IPS-20b (cell line): ENCODE measurements around the gene PHC2.

Source experiments
- H3K27ac ChIP-seq: one replicate; pipeline ENCODE4 v1.5.1; 2013; ENCODE audit warnings: low read length
- H3K27me3 ChIP-seq: 2 replicates; pipeline ENCODE4 v1.6.1; 2013; ENCODE audit warnings: mild to moderate bottlenecking, low read length, inconsistent platforms; ENCODE audit not compliant: insufficient read depth
- H3K36me3 ChIP-seq: 2 replicates; pipeline ENCODE4 v1.6.1; 2013; ENCODE audit warnings: low read depth, mild to moderate bottlenecking, inconsistent platforms, low read length, moderate library complexity; ENCODE audit not compliant: insufficient read depth
- H3K4me1 ChIP-seq: 2 replicates; pipeline ENCODE4 v1.6.1; 2013; ENCODE audit warnings: mild to moderate bottlenecking, control low read depth, inconsistent platforms, low read length, moderate library complexity; ENCODE audit not compliant: insufficient read depth
- H3K4me3 ChIP-seq: 2 replicates; pipeline ENCODE4 v1.5.1; 2013; ENCODE audit warnings: mild to moderate bottlenecking, low read length, inconsistent platforms
- H3K9ac ChIP-seq: 2 replicates; pipeline ENCODE4 v1.6.1; 2013; ENCODE audit warnings: low read depth, mild to moderate bottlenecking, inconsistent platforms, low read length, moderate library complexity
- H3K9me3 ChIP-seq: 2 replicates; pipeline ENCODE4 v1.6.1; 2013; ENCODE audit warnings: mild to moderate bottlenecking, low read depth, low read length, inconsistent platforms; ENCODE audit not compliant: insufficient read depth

The PHC2 gene

GRCh38 chr1:33342041-33342723 is 88.7 kb downstream of the PHC2 start:
- Histone ChIP-seq H3K4me1 (peaks cover 69% of the 10 kb centered on the region), H3K27me3 (peaks cover 81% of the 10 kb centered on the region), H3K36me3 (no peaks in the 10 kb centered on the region), H3K9me3 (no peaks in the 10 kb centered on the region), H3K9ac (peak overlapping the region; percentile 41; the same call in 1 of the 2 replicates), H3K4me3 (peak overlapping the region; percentile 21; the same call in 1 of the 2 replicates), H3K27ac (no peak overlapping the region)

DNA sequence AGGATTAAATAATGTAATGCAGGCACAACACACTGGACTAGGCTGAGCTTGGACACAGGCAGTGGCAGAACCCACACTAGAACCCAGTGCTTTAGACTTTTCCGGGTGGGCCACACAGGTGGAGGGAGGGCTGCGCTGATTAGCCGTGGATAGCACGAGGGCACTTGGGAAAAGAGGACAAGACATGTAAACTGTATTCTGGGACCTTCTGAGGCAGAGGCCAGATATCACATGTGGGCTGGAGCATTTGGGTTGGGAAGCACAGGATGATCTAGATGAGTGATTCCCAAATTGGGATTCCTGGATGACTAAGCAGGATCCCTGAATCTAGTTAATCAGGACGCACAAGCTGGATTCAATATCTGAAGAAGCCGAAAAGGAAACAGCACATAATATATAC is 89.7 kb downstream of the PHC2 start:
- H3K36me3 ChIP-seq: no peaks in the 10 kb centered on the region
- H3K9me3 ChIP-seq: no peaks in the 10 kb centered on the region
- peak overlapping the region; percentile 21; the same call in 1 of the 2 replicates for H3K4me3 ChIP-seq
- H3K27ac ChIP-seq: no peak overlapping the region
- H3K4me1 ChIP-seq: peaks cover 61% of the 10 kb centered on the region
- peak overlapping the region; percentile 38; the same call in 1 of the 2 replicates for H3K9ac ChIP-seq
- H3K27me3 ChIP-seq: peaks cover 80% of the 10 kb centered on the region

- Histone ChIP-seq H3K27ac (no peak overlapping the region), H3K36me3 (no peaks in the 10 kb centered on the region), H3K9ac (peak overlapping the region; percentile 64; the same call in 1 of the 2 replicates), H3K27me3 (peaks cover 62% of the 10 kb centered on the region), H3K4me3 (no peak overlapping the region), H3K9me3 (no peaks in the 10 kb centered on the region), H3K4me1 (peaks cover 53% of the 10 kb centered on the region)
Observed at GRCh38 chr1:33339413-33339812, 91.5 kb downstream of the PHC2 start.

GRCh38 chr1:33338440-33339211 is 92.3 kb downstream of the PHC2 start:
- no peaks in the 10 kb centered on the region for H3K36me3 ChIP-seq
- H3K27ac ChIP-seq: peak overlapping the region; percentile 29
- H3K27me3 ChIP-seq: peaks cover 55% of the 10 kb centered on the region
- peaks cover 53% of the 10 kb centered on the region for H3K4me1 ChIP-seq
- no peaks in the 10 kb centered on the region for H3K9me3 ChIP-seq
- peak overlapping the region; percentile 64; the same call in 1 of the 2 replicates for H3K9ac ChIP-seq
- peak overlapping the region; percentile 30; the same call in 1 of the 2 replicates for H3K4me3 ChIP-seq

GRCh38 chr1:33338048-33338439 is 92.9 kb downstream of the PHC2 start:
- H3K9me3 ChIP-seq: no peaks in the 10 kb centered on the region
- H3K36me3 ChIP-seq: no peaks in the 10 kb centered on the region
- peaks cover 55% of the 10 kb centered on the region for H3K27me3 ChIP-seq
- H3K4me1 ChIP-seq: peaks cover 53% of the 10 kb centered on the region
- no peak overlapping the region for H3K27ac ChIP-seq
- H3K9ac ChIP-seq: peak overlapping the region; percentile 64; the same call in 1 of the 2 replicates
- peak overlapping the region; percentile 30; the same call in 1 of the 2 replicates for H3K4me3 ChIP-seq

- Histone ChIP-seq H3K36me3 (peaks cover 4% of the 10 kb centered on the region), H3K27ac (no peak overlapping the region), H3K9ac (no peak overlapping the region), H3K4me1 (peaks cover 47% of the 10 kb centered on the region), H3K9me3 (no peaks in the 10 kb centered on the region), H3K4me3 (no peak overlapping the region), H3K27me3 (peaks cover 55% of the 10 kb centered on the region)
Observed at GRCh38 chr1:33337441-33337840, 93.5 kb downstream of the PHC2 start.

DNA sequence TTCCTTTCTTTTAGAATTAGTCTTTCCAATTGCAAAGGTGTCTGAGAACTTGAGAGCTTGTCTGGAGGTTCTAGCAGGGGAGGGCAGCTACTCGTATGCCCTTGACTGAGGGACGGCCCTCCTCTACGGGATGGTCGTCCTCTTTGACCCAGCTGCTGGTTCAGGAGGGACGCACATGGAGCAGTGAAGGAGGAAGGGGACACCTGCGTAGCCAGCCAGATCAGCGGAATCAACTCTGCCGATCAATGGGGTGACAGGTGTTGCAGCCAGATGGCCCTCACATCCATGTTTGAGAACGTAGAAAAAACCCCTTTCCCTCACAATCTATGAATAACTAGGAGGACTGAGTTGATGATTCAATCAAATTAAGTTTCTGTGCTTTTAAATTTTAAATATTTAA is 94.3 kb downstream of the PHC2 start:
- H3K27me3 ChIP-seq: peaks cover 50% of the 10 kb centered on the region
- H3K27ac ChIP-seq: no peak overlapping the region
- H3K4me1 ChIP-seq: peaks cover 42% of the 10 kb centered on the region
- peaks cover 13% of the 10 kb centered on the region for H3K36me3 ChIP-seq
- H3K9ac ChIP-seq: no peak overlapping the region
- no peaks in the 10 kb centered on the region for H3K9me3 ChIP-seq
- no peak overlapping the region for H3K4me3 ChIP-seq

GRCh38 chr1:33335020-33335419 is 95.9 kb downstream of the PHC2 start:
- peaks cover 27% of the 10 kb centered on the region for H3K4me1 ChIP-seq
- no peak overlapping the region for H3K4me3 ChIP-seq
- peaks cover 38% of the 10 kb centered on the region for H3K27me3 ChIP-seq
- no peak overlapping the region for H3K9ac ChIP-seq
- H3K36me3 ChIP-seq: peaks cover 27% of the 10 kb centered on the region
- no peaks in the 10 kb centered on the region for H3K9me3 ChIP-seq
- H3K27ac ChIP-seq: no peak overlapping the region

GRCh38 chr1:33334081-33334552 is 96.8 kb downstream of the PHC2 start:
- peaks cover 18% of the 10 kb centered on the region for H3K4me1 ChIP-seq
- no peak overlapping the region for H3K27ac ChIP-seq
- H3K27me3 ChIP-seq: peaks cover 29% of the 10 kb centered on the region
- peaks cover 36% of the 10 kb centered on the region for H3K36me3 ChIP-seq
- H3K4me3 ChIP-seq: no peak overlapping the region
- H3K9ac ChIP-seq: no peak overlapping the region
- no peaks in the 10 kb centered on the region for H3K9me3 ChIP-seq

DNA sequence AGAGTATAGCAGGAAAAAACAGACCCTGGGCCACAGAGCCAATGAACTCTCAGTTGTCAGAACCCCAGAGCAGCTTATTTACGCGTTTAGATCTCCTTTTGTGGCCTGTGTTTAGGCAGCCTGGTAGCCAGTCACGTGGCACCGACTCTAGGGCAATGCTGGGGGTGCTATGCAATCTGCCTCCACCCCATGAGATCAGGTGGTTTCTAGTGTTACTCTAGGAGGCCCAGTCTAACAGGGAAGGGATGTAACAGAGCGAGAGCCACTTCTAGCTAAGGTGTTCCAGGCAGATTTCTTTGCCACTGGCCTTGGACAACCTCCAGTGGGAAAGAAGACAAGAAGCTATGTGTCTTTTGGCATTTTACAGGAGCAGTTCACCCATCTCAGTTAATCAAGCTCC is 98.0 kb downstream of the PHC2 start:
- H3K36me3 ChIP-seq: peaks cover 46% of the 10 kb centered on the region
- no peak overlapping the region for H3K27ac ChIP-seq

DNA sequence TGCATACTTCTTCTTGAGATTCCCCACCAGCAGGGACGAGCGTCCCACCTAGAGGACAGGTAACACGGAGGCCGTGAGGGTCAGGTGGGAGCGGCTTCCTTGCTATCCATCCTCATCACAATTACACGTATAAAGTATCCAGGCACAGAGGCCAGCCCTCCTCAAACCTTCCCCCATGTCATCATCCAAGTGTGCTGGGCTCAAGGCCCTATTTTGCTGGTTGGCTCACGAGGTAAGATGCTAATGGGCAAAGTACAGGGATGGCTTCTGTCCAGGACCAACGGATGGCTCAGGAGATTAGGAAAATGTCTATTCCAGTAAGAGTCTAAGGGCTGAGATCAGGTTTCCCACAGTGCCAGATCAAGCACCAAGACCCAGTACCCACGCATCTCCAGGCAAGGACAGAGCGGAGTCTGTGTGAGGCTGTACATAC is 98.5 kb downstream of the PHC2 start:
- peaks cover 15% of the 10 kb centered on the region; the same call in 1 of the 2 replicates for H3K27me3 ChIP-seq
- H3K36me3 ChIP-seq: peaks cover 50% of the 10 kb centered on the region
- H3K4me3 ChIP-seq: no peak overlapping the region
- no peak overlapping the region for H3K9ac ChIP-seq
- H3K27ac ChIP-seq: no peak overlapping the region
- H3K4me1 ChIP-seq: 0 out of 2 replicates have a peak, but pooled peaks cover under 1% of the 10 kb centered on the region
- H3K9me3 ChIP-seq: no peaks in the 10 kb centered on the region

More for the DNA sequence above, 98.0 kb downstream of the PHC2 start:
- Histone ChIP-seq H3K9me3 (no peaks in the 10 kb centered on the region), H3K27me3 (peaks cover 20% of the 10 kb centered on the region), H3K9ac (no peak overlapping the region), H3K4me1 (peaks cover 5% of the 10 kb centered on the region; the same call in 1 of the 2 replicates), H3K4me3 (no peak overlapping the region)
